Neural crest cell (in vitro differentiated cells): ENCODE results near the gene MNS1. TPM values are rescaled to one million over a fixed set of nuclear protein-coding genes. Genes with fewer than 3 reads are reported as not detected.

ENCODE experiments used
- DNase-seq: peaks from one replicate; pipeline ENCODE4 v3.0.0; 2021; ENCODE audit warnings: low read depth, mixed read lengths, low spot score
- H3K27ac Mint-ChIP-seq: one replicate; pipeline ENCODE4 v1.8.0; 2021; ENCODE audit warnings: mild to moderate bottlenecking, mixed read lengths; ENCODE audit not compliant: unreplicated experiment
- H3K27me3 Mint-ChIP-seq: 2 replicates; pipeline ENCODE4 v1.8.0; 2021; ENCODE audit warnings: low read depth, mild to moderate bottlenecking, mixed read lengths
- H3K36me3 Mint-ChIP-seq: 2 replicates; pipeline ENCODE4 v1.8.0; 2021; ENCODE audit warnings: low read depth, mild to moderate bottlenecking, mixed read lengths
- H3K4me1 Mint-ChIP-seq: 2 replicates; pipeline ENCODE4 v1.8.0; 2021; ENCODE audit warnings: mixed read lengths
- H3K4me3 Mint-ChIP-seq: one replicate; pipeline ENCODE4 v1.8.0; 2021; ENCODE audit warnings: mild to moderate bottlenecking, mixed read lengths
- H3K9me3 Mint-ChIP-seq: 2 replicates; pipeline ENCODE4 v1.8.0; 2021; ENCODE audit warnings: mixed read lengths
- total RNA-seq: library from RNA; stranded (reverse); gene quantifications from 2 replicates; pipeline ENCODE4 v1.2.1, GENCODE V29; 2021
- TF ChIP-seq, protein P1 (sequence below): fragments of 200-600 bp; sonication (generic); conservative IDR thresholded peaks from 2 replicates; pipeline ENCODE4 v1.5.0; 2021; ENCODE audit warnings: antibody characterized with exemption, mild to moderate bottlenecking

Gene MNS1
- total RNA-seq, 1 donor from 2014 or later: 7.9 TPM

DNA sequence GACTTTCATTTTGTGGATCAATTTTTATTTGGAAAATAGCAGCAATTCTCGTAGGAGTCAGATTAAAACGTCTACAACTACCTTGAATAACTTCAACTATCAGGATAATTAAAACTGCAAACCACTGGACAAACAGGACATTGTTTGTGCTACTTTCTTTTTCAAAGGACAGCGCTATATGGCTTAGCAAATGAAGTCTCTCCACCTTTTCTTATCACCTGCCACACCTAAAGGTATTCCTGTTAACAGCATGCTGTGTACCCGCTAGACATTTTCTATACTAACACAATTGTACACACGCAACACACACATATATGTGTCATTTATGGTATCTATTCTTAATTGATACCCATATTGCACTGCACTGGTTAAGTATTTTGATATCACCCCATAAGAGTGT, 19.2 kb downstream of the MNS1 start:
- TF ChIP-seq, protein P1, sequence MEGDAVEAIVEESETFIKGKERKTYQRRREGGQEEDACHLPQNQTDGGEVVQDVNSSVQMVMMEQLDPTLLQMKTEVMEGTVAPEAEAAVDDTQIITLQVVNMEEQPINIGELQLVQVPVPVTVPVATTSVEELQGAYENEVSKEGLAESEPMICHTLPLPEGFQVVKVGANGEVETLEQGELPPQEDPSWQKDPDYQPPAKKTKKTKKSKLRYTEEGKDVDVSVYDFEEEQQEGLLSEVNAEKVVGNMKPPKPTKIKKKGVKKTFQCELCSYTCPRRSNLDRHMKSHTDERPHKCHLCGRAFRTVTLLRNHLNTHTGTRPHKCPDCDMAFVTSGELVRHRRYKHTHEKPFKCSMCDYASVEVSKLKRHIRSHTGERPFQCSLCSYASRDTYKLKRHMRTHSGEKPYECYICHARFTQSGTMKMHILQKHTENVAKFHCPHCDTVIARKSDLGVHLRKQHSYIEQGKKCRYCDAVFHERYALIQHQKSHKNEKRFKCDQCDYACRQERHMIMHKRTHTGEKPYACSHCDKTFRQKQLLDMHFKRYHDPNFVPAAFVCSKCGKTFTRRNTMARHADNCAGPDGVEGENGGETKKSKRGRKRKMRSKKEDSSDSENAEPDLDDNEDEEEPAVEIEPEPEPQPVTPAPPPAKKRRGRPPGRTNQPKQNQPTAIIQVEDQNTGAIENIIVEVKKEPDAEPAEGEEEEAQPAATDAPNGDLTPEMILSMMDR: no peak
- no peaks in the 10 kb centered on the region for H3K4me1 Mint-ChIP-seq
- H3K4me3 Mint-ChIP-seq: no peak overlapping the region
- peaks cover 16% of the 10 kb centered on the region for H3K36me3 Mint-ChIP-seq
- H3K27me3 Mint-ChIP-seq: no peaks in the 10 kb centered on the region
- no peaks in the 10 kb centered on the region for H3K9me3 Mint-ChIP-seq
- no peak for DNase-seq
- H3K27ac Mint-ChIP-seq: no peak overlapping the region

DNA sequence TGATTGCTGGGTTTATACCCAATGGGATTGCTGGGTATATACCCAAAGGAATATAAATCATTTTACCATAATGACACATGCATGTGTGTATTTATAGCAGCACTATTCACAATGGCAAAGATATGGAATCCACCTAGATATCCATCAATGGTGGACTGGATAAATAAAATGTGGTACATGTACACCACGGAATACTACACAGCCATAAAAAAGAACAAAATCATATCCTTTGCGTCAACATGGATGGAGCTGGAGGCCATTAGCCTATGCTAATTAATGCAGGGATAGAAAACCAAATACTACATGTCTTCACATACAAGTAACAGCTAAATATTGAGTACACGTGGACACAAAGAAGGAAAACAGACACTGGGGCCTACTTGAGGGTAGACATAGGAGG, 22.6 kb downstream of the MNS1 start:
- no peak overlapping the region for H3K4me3 Mint-ChIP-seq
- H3K27ac Mint-ChIP-seq: no peak overlapping the region
- peaks cover 8% of the 10 kb centered on the region for H3K9me3 Mint-ChIP-seq
- DNase-seq: no peak
- no peaks in the 10 kb centered on the region for H3K27me3 Mint-ChIP-seq
- TF ChIP-seq, protein P1: no peak
- no peaks in the 10 kb centered on the region for H3K4me1 Mint-ChIP-seq
- peaks cover 37% of the 10 kb centered on the region for H3K36me3 Mint-ChIP-seq

DNA sequence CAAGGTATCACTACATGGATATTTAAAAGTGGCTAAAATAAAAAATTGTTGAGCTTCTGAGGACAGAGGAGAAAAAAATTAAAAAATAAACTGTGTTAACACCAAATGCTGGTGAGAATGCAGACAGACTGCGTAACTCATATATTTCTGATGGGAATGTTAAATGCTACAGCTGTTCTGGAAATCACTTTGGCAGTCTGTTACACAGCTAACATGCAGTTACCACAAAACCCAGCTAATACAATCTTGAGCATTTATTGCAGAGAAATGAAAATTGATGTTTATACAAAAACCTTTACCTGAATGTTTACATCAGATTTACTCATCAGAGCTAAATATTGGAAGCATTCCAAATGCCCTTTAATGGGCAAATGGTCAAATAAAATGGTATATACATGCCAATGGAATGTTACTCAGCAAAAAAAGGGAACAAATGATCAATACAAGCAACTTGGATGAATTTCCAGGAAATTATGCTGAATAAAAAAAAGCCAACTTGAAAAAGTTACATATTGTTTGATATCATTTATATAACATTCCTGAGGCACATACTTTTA, 24.6 kb downstream of the MNS1 start:
- H3K36me3 Mint-ChIP-seq: peaks cover 54% of the 10 kb centered on the region
- peaks cover 17% of the 10 kb centered on the region for H3K9me3 Mint-ChIP-seq

DNA sequence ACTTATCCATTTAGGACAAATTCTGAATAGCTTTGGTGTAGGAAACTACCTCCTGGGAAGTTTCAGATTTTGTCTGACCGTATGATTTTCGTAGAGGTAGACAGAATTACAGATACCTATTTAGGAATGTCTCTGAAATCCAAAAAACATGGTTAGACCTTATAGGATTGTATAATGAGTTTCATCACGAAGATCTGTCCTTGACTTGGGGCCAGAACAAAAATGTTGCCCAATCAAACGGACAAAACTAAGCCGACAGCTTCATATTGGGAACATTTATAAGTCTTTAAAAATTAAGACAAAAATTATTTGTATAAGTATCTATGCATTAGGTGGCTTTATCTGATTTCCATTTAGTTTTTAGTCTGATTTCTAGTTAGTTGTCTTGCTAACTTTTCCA, 32.6 kb downstream of the MNS1 start:
- TF ChIP-seq, protein P1: no peak
- H3K36me3 Mint-ChIP-seq: peaks cover 27% of the 10 kb centered on the region
- H3K4me3 Mint-ChIP-seq: no peak overlapping the region
- no peak overlapping the region for H3K27ac Mint-ChIP-seq
- peaks cover 9% of the 10 kb centered on the region for H3K9me3 Mint-ChIP-seq
- H3K27me3 Mint-ChIP-seq: no peaks in the 10 kb centered on the region
- DNase-seq: no peak
- H3K4me1 Mint-ChIP-seq: no peaks in the 10 kb centered on the region

More for the DNA sequence above, 24.6 kb downstream of the MNS1 start:
- Mint-ChIP-seq H3K4me3 (no peak overlapping the region), H3K27me3 (no peaks in the 10 kb centered on the region), H3K27ac (no peak overlapping the region), H3K4me1 (no peaks in the 10 kb centered on the region)
- TF ChIP-seq, protein P1: no peak
- DNase-seq: no peak

DNA sequence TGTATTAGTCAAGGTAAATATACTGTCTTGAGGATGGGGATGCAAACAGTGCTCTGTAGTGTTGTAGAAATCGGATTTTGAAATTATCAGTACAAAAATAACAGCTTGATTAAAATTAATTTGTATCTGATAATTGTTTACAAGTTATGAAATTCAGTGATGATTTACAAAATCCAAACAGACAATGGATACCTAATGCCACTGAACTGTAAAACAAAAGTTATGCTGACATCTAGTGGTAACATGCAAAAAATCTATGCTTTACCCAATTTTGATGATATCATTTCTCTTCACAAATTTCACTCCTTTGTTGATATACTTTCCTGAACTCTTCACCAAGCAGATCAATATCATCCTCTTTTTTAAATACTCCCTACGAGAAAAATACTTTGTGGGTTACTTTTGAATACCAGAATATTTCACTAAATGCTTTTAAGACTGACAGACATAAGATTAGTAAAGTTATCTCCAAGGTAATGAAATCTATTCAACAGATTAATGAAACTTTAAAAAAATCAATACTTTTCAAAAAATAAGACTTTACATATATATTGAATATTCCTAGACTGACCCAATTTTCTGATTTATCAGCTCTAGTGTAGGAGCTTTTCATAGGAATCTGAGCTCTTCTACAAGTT, 36.0 kb downstream of the MNS1 start:
- no peak overlapping the region for H3K27ac Mint-ChIP-seq

More for the DNA sequence above, 36.0 kb downstream of the MNS1 start:
- DNase-seq: no peak
- TF ChIP-seq, protein P1: peak; percentile 69
- no peak overlapping the region for H3K4me3 Mint-ChIP-seq
- H3K36me3 Mint-ChIP-seq: peaks cover 27% of the 10 kb centered on the region
- H3K4me1 Mint-ChIP-seq: no peaks in the 10 kb centered on the region
- H3K9me3 Mint-ChIP-seq: no peaks in the 10 kb centered on the region
- no peaks in the 10 kb centered on the region for H3K27me3 Mint-ChIP-seq
